GM23338 (cell line): ENCODE results near the gene YPEL5. TPM values are rescaled to one million over a fixed set of nuclear protein-coding genes. Genes with fewer than 3 reads are reported as not detected.

Source experiments
- ATAC-seq: fragments of 200-7000 bp; cut with Tn5 transposase; 3 replicates; pipeline ENCODE4 v1.9.1; 2020
- DNase-seq: peaks from one replicate; pipeline ENCODE4 v3.0.0-alpha.2; 2015; ENCODE audit warnings: low spot score
- H2AFZ ChIP-seq: fragments of 200-600 bp; sonication (generic); 2 replicates; pipeline ENCODE4 v1.8.0; 2016; ENCODE audit warnings: antibody characterized with exemption, mild to moderate bottlenecking, moderate library complexity
- H3F3A ChIP-seq: fragments of 200-600 bp; sonication (generic); replicated peaks from 2 replicates; pipeline ENCODE4 v1.8.0; 2017; ENCODE audit warnings: antibody characterized with exemption, mixed run types, low read depth
- H3K27ac ChIP-seq: fragments of 200-600 bp; sonication (generic); 2 replicates; pipeline ENCODE4 v1.6.1; 2016; ENCODE audit warnings: low read depth
- H3K27me3 ChIP-seq: fragments of 200-600 bp; sonication (generic); 2 replicates; pipeline ENCODE4 v1.8.0; 2016; ENCODE audit warnings: mild to moderate bottlenecking, mixed run types, moderate library complexity; ENCODE audit not compliant: insufficient read depth
- H3K36me3 ChIP-seq: fragments of 200-600 bp; sonication (generic); 2 replicates; pipeline ENCODE4 v1.8.0; 2016; ENCODE audit warnings: mild to moderate bottlenecking; ENCODE audit not compliant: insufficient read depth
- H3K4me1 ChIP-seq: fragments of 200-600 bp; sonication (generic); 2 replicates; pipeline ENCODE4 v1.8.0; 2016; ENCODE audit warnings: mild to moderate bottlenecking, moderate library complexity; ENCODE audit not compliant: insufficient read depth
- H3K4me2 ChIP-seq: fragments of 200-600 bp; sonication (generic); 2 replicates; pipeline ENCODE4 v1.7.1; 2017; ENCODE audit warnings: mixed run types
- H3K4me3 ChIP-seq: fragments of 200-600 bp; sonication (generic); 2 replicates; pipeline ENCODE4 v1.6.1; 2016; ENCODE audit warnings: mixed run types
- H3K79me2 ChIP-seq: fragments of 200-600 bp; sonication (generic); replicated peaks from 2 replicates; pipeline ENCODE4 v1.8.0; 2017; ENCODE audit warnings: mild to moderate bottlenecking; ENCODE audit not compliant: insufficient read depth
- H3K9me2 ChIP-seq: fragments of 200-600 bp; sonication (generic); 2 replicates; pipeline ENCODE4 v1.8.0; 2017; ENCODE audit not compliant: insufficient read depth
- H4K20me1 ChIP-seq: fragments of 200-600 bp; sonication (generic); replicated peaks from 2 replicates; pipeline ENCODE4 v1.8.0; 2017; ENCODE audit warnings: mild to moderate bottlenecking; ENCODE audit not compliant: insufficient read depth
- H3K27ac Mint-ChIP-seq: 2 replicates; pipeline ENCODE4 v1.8.0; 2020; ENCODE audit warnings: inconsistent platforms, mild to moderate bottlenecking, moderate library complexity, mixed read lengths
- H3K27me3 Mint-ChIP-seq: 3 replicates; pipeline ENCODE4 v1.8.0; 2022; ENCODE audit warnings: low read depth, mild to moderate bottlenecking, moderate library complexity, mixed read lengths, inconsistent platforms; ENCODE audit not compliant: insufficient read depth, poor library complexity
- H3K36me3 Mint-ChIP-seq: 3 replicates; pipeline ENCODE4 v1.8.0; 2021; ENCODE audit warnings: low read depth, mild to moderate bottlenecking, inconsistent platforms, moderate library complexity, mixed read lengths
- H3K4me1 Mint-ChIP-seq: 3 replicates; pipeline ENCODE4 v1.8.0; 2020; ENCODE audit warnings: mild to moderate bottlenecking, inconsistent platforms, mixed read lengths
- H3K4me3 Mint-ChIP-seq: 3 replicates; pipeline ENCODE4 v1.8.0; 2021; ENCODE audit warnings: moderate library complexity, mild to moderate bottlenecking, inconsistent platforms, mixed read lengths
- H3K9me3 Mint-ChIP-seq: 3 replicates; pipeline ENCODE4 v1.8.0; 2020; ENCODE audit warnings: moderate library complexity, mild to moderate bottlenecking, inconsistent platforms, mixed read lengths
- CREB1 ChIP-seq: fragments of 250-450 bp; sonication (Bioruptor Pico); IDR thresholded peaks from 2 replicates; pipeline ENCODE4 v1.5.0; 2020; ENCODE audit warnings: low read depth, mild to moderate bottlenecking, moderate library complexity
- EZH2phosphoT487 ChIP-seq: fragments of 200-600 bp; sonication (generic); IDR thresholded peaks from one replicate; pipeline ENCODE4 v1.8.1; 2018; ENCODE audit warnings: antibody characterized with exemption; ENCODE audit not compliant: unreplicated experiment
- NANOG ChIP-seq: IDR thresholded peaks from 2 replicates; pipeline ENCODE4 v1.6.1; 2016; ENCODE audit warnings: antibody characterized with exemption, borderline replicate concordance
- POLR2AphosphoS5 ChIP-seq: IDR thresholded peaks from 2 replicates; pipeline ENCODE4 v1.6.1; 2016; ENCODE audit warnings: antibody characterized with exemption, low read depth
- ZNF114 ChIP-seq: fragments of 250-450 bp; sonication (Bioruptor Pico); IDR thresholded peaks from 2 replicates; pipeline ENCODE4 v1.5.0; 2020; ENCODE audit warnings: mild to moderate bottlenecking, moderate library complexity
- ZNF331 ChIP-seq: fragments of 250-450 bp; sonication (Bioruptor Pico); IDR thresholded peaks from 2 replicates; pipeline ENCODE4 v1.5.0; 2020; ENCODE audit warnings: low read depth, mild to moderate bottlenecking, moderate library complexity
- polyA plus RNA-seq: library from polyadenylated mRNA; unstranded; fragments of >200 nt; fragmentation: Nextera tagmentation; extraction: Ambion mirVana; gene quantifications from 2 replicates; pipeline ENCODE4 v1.2.1, GENCODE V29; 2016
- total RNA-seq: library from RNA; depleted of rRNA; stranded (reverse); fragments of >200 nt; shearing (Covaris generic); gene quantifications from 2 replicates; pipeline ENCODE4 v1.2.3, GENCODE V29; 2014
- TF ChIP-seq, protein P1 (sequence below), 2 experiments: fragments of 200-600 bp in 1 of 2; sonication (generic) in 1 of 2; conservative IDR thresholded peaks; 2 replicates each; pipeline versions ENCODE4 v1.5.1 to v1.6.1; 2016 to 2017; ENCODE audit warnings: antibody characterized with exemption in 2 of 2, low read depth in 2 of 2, mild to moderate bottlenecking in 2 of 2, moderate library complexity in 1 of 2
- TF ChIP-seq, protein P2 (sequence below): fragments of 250-450 bp; sonication (Bioruptor Pico); IDR thresholded peaks from 2 replicates; pipeline ENCODE4 v1.5.0; 2020; ENCODE audit warnings: mild to moderate bottlenecking, moderate library complexity

YPEL5 gene
- total and polyA plus RNA-seq, 2 experiments from 2014 or later, result 24.9 to 31.1 TPM

DNA sequence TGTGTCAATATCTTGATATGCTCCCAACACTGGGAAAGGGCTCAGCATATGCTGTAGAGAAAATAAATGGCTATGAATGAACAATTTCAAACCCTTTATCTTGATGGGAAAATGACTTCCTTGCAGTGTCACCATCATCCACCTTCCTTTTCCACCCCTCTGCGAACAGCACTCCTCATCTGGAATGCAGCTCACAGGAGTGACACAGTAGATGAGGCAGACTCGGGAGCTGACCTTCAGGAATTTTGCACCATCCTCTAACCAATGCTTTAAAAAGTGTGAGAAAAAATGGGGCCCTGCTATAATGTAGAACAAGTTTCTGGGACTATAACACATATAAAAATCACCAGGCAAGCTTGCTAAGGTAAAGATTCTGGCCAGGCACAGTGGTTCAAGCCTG is 41.3 kb upstream of the YPEL5 start:
- H3K4me3 ChIP-seq, result no peak overlapping the region
- Mint-ChIP-seq H3K4me1 (peaks cover 9% of the 10 kb centered on the region), H3K27ac (no peak overlapping the region), H3K27me3 (no peaks in the 10 kb centered on the region), H3K4me3 (no peak overlapping the region), H3K36me3 (no peaks in the 10 kb centered on the region), H3K9me3 (no peaks in the 10 kb centered on the region)
- no peaks in the 10 kb centered on the region for H4K20me1 ChIP-seq
- H3K27me3 ChIP-seq, result no peaks in the 10 kb centered on the region
- no peak overlapping the region for H2AFZ ChIP-seq
- no peaks in the 10 kb centered on the region for H3K79me2 ChIP-seq
- H3F3A ChIP-seq, result no peaks in the 10 kb centered on the region
- H3K36me3 ChIP-seq, result no peaks in the 10 kb centered on the region
- no peak for TF ChIP-seq NANOG
- no peak for TF ChIP-seq ZNF114
- TF ChIP-seq POLR2AphosphoS5, result no peak
- TF ChIP-seq, protein P1, sequence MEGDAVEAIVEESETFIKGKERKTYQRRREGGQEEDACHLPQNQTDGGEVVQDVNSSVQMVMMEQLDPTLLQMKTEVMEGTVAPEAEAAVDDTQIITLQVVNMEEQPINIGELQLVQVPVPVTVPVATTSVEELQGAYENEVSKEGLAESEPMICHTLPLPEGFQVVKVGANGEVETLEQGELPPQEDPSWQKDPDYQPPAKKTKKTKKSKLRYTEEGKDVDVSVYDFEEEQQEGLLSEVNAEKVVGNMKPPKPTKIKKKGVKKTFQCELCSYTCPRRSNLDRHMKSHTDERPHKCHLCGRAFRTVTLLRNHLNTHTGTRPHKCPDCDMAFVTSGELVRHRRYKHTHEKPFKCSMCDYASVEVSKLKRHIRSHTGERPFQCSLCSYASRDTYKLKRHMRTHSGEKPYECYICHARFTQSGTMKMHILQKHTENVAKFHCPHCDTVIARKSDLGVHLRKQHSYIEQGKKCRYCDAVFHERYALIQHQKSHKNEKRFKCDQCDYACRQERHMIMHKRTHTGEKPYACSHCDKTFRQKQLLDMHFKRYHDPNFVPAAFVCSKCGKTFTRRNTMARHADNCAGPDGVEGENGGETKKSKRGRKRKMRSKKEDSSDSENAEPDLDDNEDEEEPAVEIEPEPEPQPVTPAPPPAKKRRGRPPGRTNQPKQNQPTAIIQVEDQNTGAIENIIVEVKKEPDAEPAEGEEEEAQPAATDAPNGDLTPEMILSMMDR (conservative IDR thresholded peaks at IDR 0.05; ENCODE audit: low read depth in 2 of 2), result no peak
- TF ChIP-seq ZNF331 (CRISPR knock-in tag), result no peak
- ATAC-seq, result no peak
- no peak overlapping the region for H3K4me2 ChIP-seq
- no peaks in the 10 kb centered on the region for H3K9me2 ChIP-seq
- H3K27ac ChIP-seq, result no peak overlapping the region
- H3K4me1 ChIP-seq, result peaks cover 11% of the 10 kb centered on the region
- DNase-seq, result no peak

DNA sequence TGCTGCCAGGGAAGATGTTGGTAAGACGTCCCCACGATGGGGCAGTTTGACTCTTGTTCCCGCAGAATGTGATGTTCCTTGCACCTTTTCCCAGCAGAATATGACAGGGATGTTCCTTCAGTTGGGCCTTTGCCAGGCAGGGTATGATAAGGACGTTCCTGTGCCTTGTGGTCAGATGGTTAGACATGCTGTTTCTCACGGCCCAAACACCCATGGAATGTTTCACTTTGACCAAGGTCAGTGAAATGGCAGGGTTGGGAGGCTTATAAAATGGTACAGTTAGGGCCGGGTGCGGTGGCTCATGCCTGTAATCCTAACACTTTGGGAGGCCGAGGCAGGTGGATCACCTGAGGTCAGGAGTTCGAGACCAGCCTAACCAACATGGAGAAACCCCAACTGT is 40.3 kb upstream of the YPEL5 start:
- Histone ChIP-seq H3K27me3 (no peaks in the 10 kb centered on the region), H3K4me2 (no peak overlapping the region), H3F3A (no peaks in the 10 kb centered on the region), H3K4me3 (no peak overlapping the region), H3K79me2 (no peaks in the 10 kb centered on the region), H4K20me1 (no peaks in the 10 kb centered on the region), H3K9me2 (no peaks in the 10 kb centered on the region), H3K4me1 (peaks cover 11% of the 10 kb centered on the region), H2AFZ (0 out of 2 replicates have a peak overlapping the region, but pooled peaks have one; percentile 38), H3K36me3 (no peaks in the 10 kb centered on the region), H3K27ac (no peak overlapping the region)
- Mint-ChIP-seq H3K4me1 (peaks cover 9% of the 10 kb centered on the region), H3K4me3 (no peak overlapping the region), H3K27me3 (no peaks in the 10 kb centered on the region), H3K9me3 (no peaks in the 10 kb centered on the region), H3K27ac (no peak overlapping the region; the same call in 1 of the 2 replicates), H3K36me3 (no peaks in the 10 kb centered on the region)
- ATAC-seq (no peak), DNase-seq (no peak)
- TF ChIP-seq NANOG (no peak), EZH2phosphoT487 (no peak), POLR2AphosphoS5 (no peak), CREB1 (CRISPR knock-in tag) (no peak)
- TF ChIP-seq, protein P1 (conservative IDR thresholded peaks at IDR 0.05; ENCODE audit: low read depth in 2 of 2), result no peak
- TF ChIP-seq, protein P2, sequence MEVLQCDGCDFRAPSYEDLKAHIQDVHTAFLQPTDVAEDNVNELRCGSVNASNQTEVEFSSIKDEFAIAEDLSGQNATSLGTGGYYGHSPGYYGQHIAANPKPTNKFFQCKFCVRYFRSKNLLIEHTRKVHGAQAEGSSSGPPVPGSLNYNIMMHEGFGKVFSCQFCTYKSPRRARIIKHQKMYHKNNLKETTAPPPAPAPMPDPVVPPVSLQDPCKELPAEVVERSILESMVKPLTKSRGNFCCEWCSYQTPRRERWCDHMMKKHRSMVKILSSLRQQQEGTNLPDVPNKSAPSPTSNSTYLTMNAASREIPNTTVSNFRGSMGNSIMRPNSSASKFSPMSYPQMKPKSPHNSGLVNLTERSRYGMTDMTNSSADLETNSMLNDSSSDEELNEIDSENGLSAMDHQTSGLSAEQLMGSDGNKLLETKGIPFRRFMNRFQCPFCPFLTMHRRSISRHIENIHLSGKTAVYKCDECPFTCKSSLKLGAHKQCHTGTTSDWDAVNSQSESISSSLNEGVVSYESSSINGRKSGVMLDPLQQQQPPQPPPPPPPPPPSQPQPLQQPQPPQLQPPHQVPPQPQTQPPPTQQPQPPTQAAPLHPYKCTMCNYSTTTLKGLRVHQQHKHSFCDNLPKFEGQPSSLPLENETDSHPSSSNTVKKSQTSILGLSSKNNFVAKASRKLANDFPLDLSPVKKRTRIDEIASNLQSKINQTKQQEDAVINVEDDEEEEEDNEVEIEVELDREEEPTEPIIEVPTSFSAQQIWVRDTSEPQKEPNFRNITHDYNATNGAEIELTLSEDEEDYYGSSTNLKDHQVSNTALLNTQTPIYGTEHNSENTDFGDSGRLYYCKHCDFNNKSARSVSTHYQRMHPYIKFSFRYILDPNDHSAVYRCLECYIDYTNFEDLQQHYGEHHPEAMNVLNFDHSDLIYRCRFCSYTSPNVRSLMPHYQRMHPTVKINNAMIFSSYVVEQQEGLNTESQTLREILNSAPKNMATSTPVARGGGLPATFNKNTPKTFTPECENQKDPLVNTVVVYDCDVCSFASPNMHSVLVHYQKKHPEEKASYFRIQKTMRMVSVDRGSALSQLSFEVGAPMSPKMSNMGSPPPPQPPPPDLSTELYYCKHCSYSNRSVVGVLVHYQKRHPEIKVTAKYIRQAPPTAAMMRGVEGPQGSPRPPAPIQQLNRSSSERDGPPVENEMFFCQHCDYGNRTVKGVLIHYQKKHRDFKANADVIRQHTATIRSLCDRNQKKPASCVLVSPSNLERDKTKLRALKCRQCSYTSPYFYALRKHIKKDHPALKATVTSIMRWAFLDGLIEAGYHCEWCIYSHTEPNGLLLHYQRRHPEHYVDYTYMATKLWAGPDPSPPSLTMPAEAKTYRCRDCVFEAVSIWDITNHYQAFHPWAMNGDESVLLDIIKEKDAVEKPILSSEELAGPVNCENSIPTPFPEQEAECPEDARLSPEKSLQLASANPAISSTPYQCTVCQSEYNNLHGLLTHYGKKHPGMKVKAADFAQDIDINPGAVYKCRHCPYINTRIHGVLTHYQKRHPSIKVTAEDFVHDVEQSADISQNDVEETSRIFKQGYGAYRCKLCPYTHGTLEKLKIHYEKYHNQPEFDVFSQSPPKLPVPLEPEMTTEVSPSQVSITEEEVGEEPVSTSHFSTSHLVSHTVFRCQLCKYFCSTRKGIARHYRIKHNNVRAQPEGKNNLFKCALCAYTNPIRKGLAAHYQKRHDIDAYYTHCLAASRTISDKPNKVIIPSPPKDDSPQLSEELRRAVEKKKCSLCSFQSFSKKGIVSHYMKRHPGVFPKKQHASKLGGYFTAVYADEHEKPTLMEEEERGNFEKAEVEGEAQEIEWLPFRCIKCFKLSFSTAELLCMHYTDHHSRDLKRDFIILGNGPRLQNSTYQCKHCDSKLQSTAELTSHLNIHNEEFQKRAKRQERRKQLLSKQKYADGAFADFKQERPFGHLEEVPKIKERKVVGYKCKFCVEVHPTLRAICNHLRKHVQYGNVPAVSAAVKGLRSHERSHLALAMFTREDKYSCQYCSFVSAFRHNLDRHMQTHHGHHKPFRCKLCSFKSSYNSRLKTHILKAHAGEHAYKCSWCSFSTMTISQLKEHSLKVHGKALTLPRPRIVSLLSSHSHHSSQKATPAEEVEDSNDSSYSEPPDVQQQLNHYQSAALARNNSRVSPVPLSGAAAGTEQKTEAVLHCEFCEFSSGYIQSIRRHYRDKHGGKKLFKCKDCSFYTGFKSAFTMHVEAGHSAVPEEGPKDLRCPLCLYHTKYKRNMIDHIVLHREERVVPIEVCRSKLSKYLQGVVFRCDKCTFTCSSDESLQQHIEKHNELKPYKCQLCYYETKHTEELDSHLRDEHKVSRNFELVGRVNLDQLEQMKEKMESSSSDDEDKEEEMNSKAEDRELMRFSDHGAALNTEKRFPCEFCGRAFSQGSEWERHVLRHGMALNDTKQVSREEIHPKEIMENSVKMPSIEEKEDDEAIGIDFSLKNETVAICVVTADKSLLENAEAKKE (CRISPR knock-in tag), result no peak
